HUES6 (cell line): ENCODE results near the gene GNB1L.

ENCODE experiments used
- H3K27ac ChIP-seq: 2 replicates; pipeline ENCODE4 v1.7.0; 2013; ENCODE audit warnings: low read depth, mild to moderate bottlenecking, low read length, inconsistent platforms
- H3K27me3 ChIP-seq: 2 replicates; pipeline ENCODE4 v1.6.1; 2013; ENCODE audit warnings: low read length; ENCODE audit not compliant: control insufficient read depth, insufficient read depth
- H3K36me3 ChIP-seq: 2 replicates; pipeline ENCODE4 v1.6.1; 2013; ENCODE audit warnings: low read length; ENCODE audit not compliant: control insufficient read depth, insufficient read depth
- H3K4me1 ChIP-seq: 2 replicates; pipeline ENCODE4 v1.6.1; 2013; ENCODE audit warnings: low read length; ENCODE audit not compliant: control insufficient read depth, insufficient read depth
- H3K4me3 ChIP-seq: 2 replicates; pipeline ENCODE4 v1.5.1; 2013; ENCODE audit warnings: low read depth, low read length
- H3K9ac ChIP-seq: one replicate; pipeline ENCODE4 v1.6.1; 2013; ENCODE audit warnings: mild to moderate bottlenecking, low read length
- H3K9me3 ChIP-seq: 2 replicates; pipeline ENCODE4 v1.6.1; 2013; ENCODE audit warnings: low read depth, low read length; ENCODE audit not compliant: control insufficient read depth, insufficient read depth

GNB1L gene

GRCh38 chr22:19846620-19847344 is 7.9 kb downstream of the GNB1L start:
- H3K4me1 ChIP-seq = peaks cover 22% of the 10 kb centered on the region; the same call in 1 of the 2 replicates
- H3K27me3 ChIP-seq = no peaks in the 10 kb centered on the region
- no peak overlapping the region for H3K27ac ChIP-seq
- H3K4me3 ChIP-seq = no peak overlapping the region
- no peak overlapping the region for H3K9ac ChIP-seq
- peaks cover 6% of the 10 kb centered on the region for H3K9me3 ChIP-seq
- peaks cover 26% of the 10 kb centered on the region for H3K36me3 ChIP-seq

GRCh38 chr22:19845054-19845722 is 9.5 kb downstream of the GNB1L start:
- Histone ChIP-seq H3K9me3 (peaks cover 6% of the 10 kb centered on the region), H3K9ac (no peak overlapping the region), H3K4me1 (peaks cover 11% of the 10 kb centered on the region; the same call in 1 of the 2 replicates), H3K4me3 (no peak overlapping the region), H3K27me3 (no peaks in the 10 kb centered on the region), H3K27ac (no peak overlapping the region), H3K36me3 (peaks cover 10% of the 10 kb centered on the region)

- Histone ChIP-seq H3K27me3 (no peaks in the 10 kb centered on the region), H3K9me3 (peaks cover 6% of the 10 kb centered on the region), H3K9ac (no peak overlapping the region), H3K4me3 (no peak overlapping the region), H3K36me3 (peaks cover 8% of the 10 kb centered on the region), H3K27ac (no peak overlapping the region), H3K4me1 (peaks cover 9% of the 10 kb centered on the region; the same call in 1 of the 2 replicates)
Observed at GRCh38 chr22:19844377-19845053, 10.2 kb downstream of the GNB1L start.

GRCh38 chr22:19843857-19844376 is 10.8 kb downstream of the GNB1L start:
- Histone ChIP-seq H3K9me3 (peaks cover 6% of the 10 kb centered on the region), H3K27me3 (no peaks in the 10 kb centered on the region), H3K9ac (no peak overlapping the region), H3K27ac (no peak overlapping the region), H3K4me1 (peaks cover 9% of the 10 kb centered on the region; the same call in 1 of the 2 replicates), H3K4me3 (no peak overlapping the region), H3K36me3 (peaks cover 8% of the 10 kb centered on the region)

GRCh38 chr22:19843107-19843856 is 11.4 kb downstream of the GNB1L start:
- Histone ChIP-seq H3K9ac (no peak overlapping the region), H3K27ac (no peak overlapping the region)

GRCh38 chr22:19842393-19843106 is 12.1 kb downstream of the GNB1L start:
- H3K9ac ChIP-seq = no peak overlapping the region
- peaks cover 6% of the 10 kb centered on the region for H3K9me3 ChIP-seq
- H3K27me3 ChIP-seq = no peaks in the 10 kb centered on the region
- no peak overlapping the region for H3K4me3 ChIP-seq
- no peak overlapping the region for H3K27ac ChIP-seq
- H3K4me1 ChIP-seq = peaks cover 6% of the 10 kb centered on the region; the same call in 1 of the 2 replicates
- H3K36me3 ChIP-seq = peaks cover 8% of the 10 kb centered on the region

More at GRCh38 chr22:19843107-19843856, 11.4 kb downstream of the GNB1L start:
- H3K9me3 ChIP-seq = peaks cover 6% of the 10 kb centered on the region
- no peaks in the 10 kb centered on the region for H3K27me3 ChIP-seq
- H3K4me1 ChIP-seq = peaks cover 6% of the 10 kb centered on the region; the same call in 1 of the 2 replicates
- H3K4me3 ChIP-seq = no peak overlapping the region
- peaks cover 8% of the 10 kb centered on the region for H3K36me3 ChIP-seq

GRCh38 chr22:19841641-19842392 is 12.9 kb downstream of the GNB1L start:
- no peak overlapping the region for H3K4me3 ChIP-seq
- no peak overlapping the region for H3K9ac ChIP-seq
- H3K9me3 ChIP-seq = no peaks in the 10 kb centered on the region; the same call in 1 of the 2 replicates
- H3K36me3 ChIP-seq = 0 out of 2 replicates have a peak, but pooled peaks cover under 1% of the 10 kb centered on the region
- peaks cover 6% of the 10 kb centered on the region; the same call in 1 of the 2 replicates for H3K4me1 ChIP-seq
- no peak overlapping the region for H3K27ac ChIP-seq
- no peaks in the 10 kb centered on the region for H3K27me3 ChIP-seq

GRCh38 chr22:19840955-19841640 is 13.6 kb downstream of the GNB1L start:
- Histone ChIP-seq H3K4me3 (no peak overlapping the region), H3K9me3 (no peaks in the 10 kb centered on the region), H3K27ac (no peak overlapping the region), H3K9ac (no peak overlapping the region), H3K27me3 (no peaks in the 10 kb centered on the region), H3K36me3 (no peaks in the 10 kb centered on the region), H3K4me1 (peaks cover 6% of the 10 kb centered on the region; the same call in 1 of the 2 replicates)

GRCh38 chr22:19840059-19840458 is 14.6 kb downstream of the GNB1L start:
- Histone ChIP-seq H3K9ac (no peak overlapping the region), H3K4me3 (no peak overlapping the region), H3K9me3 (no peaks in the 10 kb centered on the region), H3K4me1 (peaks cover 6% of the 10 kb centered on the region; the same call in 1 of the 2 replicates), H3K27me3 (no peaks in the 10 kb centered on the region), H3K36me3 (no peaks in the 10 kb centered on the region), H3K27ac (no peak overlapping the region)
